ENCODE data around the gene PRPSAP2. TPM values are rescaled to one million over a fixed set of nuclear protein-coding genes. Genes with fewer than 3 reads are reported as not detected.

The PRPSAP2 gene
- total and polyA plus RNA-seq, 2 donors (not counting 3 experiments of a cell fraction or from before 2014, with no cell fraction given) = 22.2 to 38.5 TPM

- Histone ChIP-seq H3K9ac (replicated peaks; ENCODE audit: extremely low read depth, insufficient read depth, low read length) (no peak overlapping the region), H3K9me1 (replicated peaks; ENCODE audit: control insufficient read depth, extremely low read depth, insufficient read depth, low read length) (no peaks in the 10 kb centered on the region), H3K4me1 (ENCODE audit: control insufficient read depth, extremely low read depth, insufficient read depth, low read length) (no peaks in the 10 kb centered on the region), H3K36me3 (ENCODE audit: control insufficient read depth in 2 of 2, extremely low read depth in 1 of 2, insufficient read depth in 2 of 2, low read length in 2 of 2) (no peaks in the 10 kb centered on the region), H3K27ac (ENCODE audit: insufficient read depth, low read depth, low read length) (no peak overlapping the region), H3K4me3 (replicated peaks in 1 of 3; ENCODE audit: insufficient read depth in 1 of 3, low read depth in 1 of 3, low read length in 3 of 3) (no peak overlapping the region), H4K20me1 (replicated peaks; ENCODE audit: control insufficient read depth, extremely low read depth, insufficient read depth, low read length) (no peaks in the 10 kb centered on the region), H3K79me2 (ENCODE audit: control insufficient read depth, insufficient read depth, low read length) (no peaks in the 10 kb centered on the region), H3K4me2 (ENCODE audit: insufficient read depth, low read length) (no peak overlapping the region), H3K27me3 (ENCODE audit: control insufficient read depth in 2 of 2, insufficient read depth in 2 of 2, low read length in 2 of 2) (no peaks in the 10 kb centered on the region), H3K9me3 (replicated peaks; ENCODE audit: control insufficient read depth, insufficient read depth, low read length) (no peaks in the 10 kb centered on the region), H2AFZ (ENCODE audit: low read depth, low read length) (no peak overlapping the region)
- TF ChIP-seq EZH2 (IDR thresholded peaks at IDR 0.05; ENCODE audit: borderline replicate concordance, low read depth, low read length, severe bottlenecking) (no peak), MAX (IDR thresholded peaks at IDR 0.05; ENCODE audit: insufficient read depth, insufficient read length) (no peak), POLR2A (IDR thresholded peaks at IDR 0.05; ENCODE audit: low read depth, low read length) (no peak)
- intact Hi-C loops (cut with micrococcal nuclease) = loop anchor here (2.0 kb wide), 1 partner anchor 45 kb away; the partner anchor contains the start of gene FAM83G
- FAIRE-seq (no peak), DNase-seq (ENCODE audit: low read depth, low spot score) (no peak)
- CTCF ChIA-PET = interaction anchor here (1.1 to 2.4 kb wide), 4 partner anchors 8 to 63 kb away, joined by 3 to 22 read pairs (median 12); no protein-coding TSS in a partner anchor
- dilution Hi-C loops (cut with MboI; ENCODE audit: extremely low pct_ligation_motif_present, low sequenced_read_pairs) = no loop called here
- POLR2A ChIA-PET = no interaction called here
- no TSS peak for BruUV-seq (replicated peaks)
Measured at GRCh38 chr17:18959845-18960240, 101.9 kb downstream of the PRPSAP2 start.

GRCh38 chr17:18960241-18960665 lies 102.3 kb downstream of the PRPSAP2 start:
- FAIRE-seq (no peak), DNase-seq (ENCODE audit: low read depth, low spot score) (no peak)
- no peak overlapping the region for H3K4me2 ChIP-seq (ENCODE audit: insufficient read depth, low read length)
- ChIA-PET POLR2A (no interaction called here), CTCF (interaction anchor here (1.0 to 2.4 kb wide), 13 partner anchors 8 to 63 kb away, joined by 3 to 35 read pairs (median 9); partner anchors contain the start of genes FAM83G and SLC5A10)
- no TSS peak for BruUV-seq (replicated peaks)
- intact Hi-C loops (cut with micrococcal nuclease) (loop anchor here (2.0 kb wide), 1 partner anchor 45 kb away; the partner anchor contains the start of gene FAM83G), dilution Hi-C loops (cut with MboI; ENCODE audit: extremely low pct_ligation_motif_present, low sequenced_read_pairs) (no loop called here)
- H3K79me2 ChIP-seq (ENCODE audit: control insufficient read depth, insufficient read depth, low read length) = no peaks in the 10 kb centered on the region
- H3K36me3 ChIP-seq (ENCODE audit: control insufficient read depth in 2 of 2, extremely low read depth in 1 of 2, insufficient read depth in 2 of 2, low read length in 2 of 2) = no peaks in the 10 kb centered on the region
- H4K20me1 ChIP-seq (replicated peaks; ENCODE audit: control insufficient read depth, extremely low read depth, insufficient read depth, low read length) = no peaks in the 10 kb centered on the region
- no peak overlapping the region for H3K27ac ChIP-seq (ENCODE audit: insufficient read depth, low read depth, low read length)
- no peaks in the 10 kb centered on the region for H3K4me1 ChIP-seq (ENCODE audit: control insufficient read depth, extremely low read depth, insufficient read depth, low read length)
- no peaks in the 10 kb centered on the region for H3K27me3 ChIP-seq (ENCODE audit: control insufficient read depth in 2 of 2, insufficient read depth in 2 of 2, low read length in 2 of 2)
- no peaks in the 10 kb centered on the region for H3K9me1 ChIP-seq (replicated peaks; ENCODE audit: control insufficient read depth, extremely low read depth, insufficient read depth, low read length)
- no peaks in the 10 kb centered on the region for H3K9me3 ChIP-seq (replicated peaks; ENCODE audit: control insufficient read depth, insufficient read depth, low read length)
- no peak overlapping the region for H2AFZ ChIP-seq (ENCODE audit: low read depth, low read length)
- TF ChIP-seq MAX (IDR thresholded peaks at IDR 0.05; ENCODE audit: insufficient read depth, insufficient read length) = no peak
- no peak for TF ChIP-seq MYC (IDR thresholded peaks at IDR 0.05; ENCODE audit: low read depth, low read length)
- no peak for TF ChIP-seq EZH2 (IDR thresholded peaks at IDR 0.05; ENCODE audit: borderline replicate concordance, low read depth, low read length, severe bottlenecking)
- TF ChIP-seq CTCF (IDR thresholded peaks at IDR 0.05; ENCODE audit: extremely low read depth in 1 of 2, insufficient read depth in 1 of 2, low read depth in 1 of 2, low read length in 2 of 2) = no peak
- TF ChIP-seq POLR2A (IDR thresholded peaks at IDR 0.05; ENCODE audit: low read depth, low read length) = no peak
- TF ChIP-seq POLR2AphosphoS5 (IDR thresholded peaks at IDR 0.05; ENCODE audit: insufficient read depth, low read depth, low read length) = no peak
- no peak for TF ChIP-seq GATA2 (IDR thresholded peaks at IDR 0.05; ENCODE audit: insufficient read depth, insufficient read length, low read depth, low read length)
- no peak overlapping the region for H3K9ac ChIP-seq (replicated peaks; ENCODE audit: extremely low read depth, insufficient read depth, low read length)
- no peak overlapping the region for H3K4me3 ChIP-seq (replicated peaks in 1 of 3; ENCODE audit: insufficient read depth in 1 of 3, low read depth in 1 of 3, low read length in 3 of 3)
